ENCODE results near the gene GATA2. TPM values are rescaled to one million over a fixed set of nuclear protein-coding genes. Genes with fewer than 3 reads are reported as not detected.

Gene GATA2
- total RNA-seq, 1 donor from 2014 or later, result 0.10 TPM

DNA sequence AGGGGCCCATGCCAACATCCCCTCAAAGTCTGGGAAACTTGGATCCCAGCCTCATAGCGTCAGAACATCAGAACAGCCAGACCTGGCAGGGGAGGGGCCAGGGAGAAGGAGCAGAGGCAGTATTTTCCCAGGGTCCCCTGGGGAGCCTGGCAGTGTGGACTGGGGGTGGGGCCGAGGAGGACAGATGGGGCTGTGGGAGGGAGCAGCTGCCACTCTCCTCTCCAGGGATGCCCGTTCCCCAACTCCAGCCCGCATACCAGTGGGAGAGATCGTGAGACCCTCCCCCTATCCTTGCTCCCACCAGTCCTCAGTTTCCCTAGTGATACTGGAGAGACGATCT lies 19.9 kb downstream of the GATA2 start:
- Mint-ChIP-seq H3K4me3 (ENCODE audit: unreplicated experiment) (no peak overlapping the region), H3K4me1 (ENCODE audit: low read depth) (no peaks in the 10 kb centered on the region), H3K27ac (ENCODE audit: unreplicated experiment) (no peak overlapping the region), H3K36me3 (ENCODE audit: low read depth) (peaks cover 3% of the 10 kb centered on the region), H3K27me3 (ENCODE audit: low read depth) (peaks cover 48% of the 10 kb centered on the region), H3K9me3 (ENCODE audit: low read depth) (peaks cover 3% of the 10 kb centered on the region)
- no peak for TF ChIP-seq CTCF (IDR thresholded peaks at IDR 0.05)
- DNase-seq (ENCODE audit: low spot score), result no peak

- no peak overlapping the region for H3K27ac Mint-ChIP-seq (ENCODE audit: unreplicated experiment)
- H3K9me3 Mint-ChIP-seq (ENCODE audit: low read depth), result peaks cover 3% of the 10 kb centered on the region
- H3K4me3 Mint-ChIP-seq (ENCODE audit: unreplicated experiment), result no peak overlapping the region
- peaks cover 3% of the 10 kb centered on the region for H3K36me3 Mint-ChIP-seq (ENCODE audit: low read depth)
- no peaks in the 10 kb centered on the region for H3K4me1 Mint-ChIP-seq (ENCODE audit: low read depth)
- H3K27me3 Mint-ChIP-seq (ENCODE audit: low read depth), result peaks cover 48% of the 10 kb centered on the region
- DNase-seq (ENCODE audit: low spot score), result no peak
- TF ChIP-seq CTCF (IDR thresholded peaks at IDR 0.05), result no peak
These were observed 20.4 kb downstream of the GATA2 start for GRCh38 chr3:128472449-128473179.

GRCh38 chr3:128471720-128472119 lies 21.3 kb downstream of the GATA2 start:
- H3K4me3 Mint-ChIP-seq (ENCODE audit: unreplicated experiment), result no peak overlapping the region
- no peak for DNase-seq (ENCODE audit: low spot score)

DNA sequence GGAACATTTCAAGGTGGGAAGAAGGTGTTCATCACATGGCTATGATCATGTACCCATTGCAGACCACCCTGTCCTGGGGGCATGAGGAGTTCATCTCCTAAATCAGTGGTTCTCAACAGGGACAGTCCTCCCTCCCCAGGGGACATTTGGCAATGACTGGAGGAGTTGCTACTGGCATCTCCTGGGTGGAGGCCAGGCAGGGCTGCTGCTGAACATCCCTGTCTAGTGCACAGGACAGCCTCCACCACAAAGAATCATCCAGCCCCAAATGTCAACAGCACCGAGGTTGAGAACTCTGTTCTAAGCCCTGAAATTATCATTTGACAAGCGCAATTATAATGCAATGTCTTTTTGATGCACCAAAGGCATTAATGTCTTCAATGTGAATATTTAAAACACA lies 21.9 kb downstream of the GATA2 start:
- no peak for TF ChIP-seq CTCF (IDR thresholded peaks at IDR 0.05)
- Mint-ChIP-seq H3K36me3 (ENCODE audit: low read depth) (peaks cover 4% of the 10 kb centered on the region), H3K4me3 (ENCODE audit: unreplicated experiment) (no peak overlapping the region), H3K27ac (ENCODE audit: unreplicated experiment) (no peak overlapping the region), H3K9me3 (ENCODE audit: low read depth) (peaks cover 3% of the 10 kb centered on the region), H3K4me1 (ENCODE audit: low read depth) (no peaks in the 10 kb centered on the region), H3K27me3 (ENCODE audit: low read depth) (peaks cover 62% of the 10 kb centered on the region)
- DNase-seq (ENCODE audit: low spot score), result no peak

More at GRCh38 chr3:128471720-128472119, 21.3 kb downstream of the GATA2 start:
- Mint-ChIP-seq H3K27me3 (ENCODE audit: low read depth) (peaks cover 57% of the 10 kb centered on the region), H3K27ac (ENCODE audit: unreplicated experiment) (no peak overlapping the region), H3K9me3 (ENCODE audit: low read depth) (peaks cover 3% of the 10 kb centered on the region), H3K36me3 (ENCODE audit: low read depth) (peaks cover 3% of the 10 kb centered on the region), H3K4me1 (ENCODE audit: low read depth) (no peaks in the 10 kb centered on the region)
- no peak for TF ChIP-seq CTCF (IDR thresholded peaks at IDR 0.05)

DNA sequence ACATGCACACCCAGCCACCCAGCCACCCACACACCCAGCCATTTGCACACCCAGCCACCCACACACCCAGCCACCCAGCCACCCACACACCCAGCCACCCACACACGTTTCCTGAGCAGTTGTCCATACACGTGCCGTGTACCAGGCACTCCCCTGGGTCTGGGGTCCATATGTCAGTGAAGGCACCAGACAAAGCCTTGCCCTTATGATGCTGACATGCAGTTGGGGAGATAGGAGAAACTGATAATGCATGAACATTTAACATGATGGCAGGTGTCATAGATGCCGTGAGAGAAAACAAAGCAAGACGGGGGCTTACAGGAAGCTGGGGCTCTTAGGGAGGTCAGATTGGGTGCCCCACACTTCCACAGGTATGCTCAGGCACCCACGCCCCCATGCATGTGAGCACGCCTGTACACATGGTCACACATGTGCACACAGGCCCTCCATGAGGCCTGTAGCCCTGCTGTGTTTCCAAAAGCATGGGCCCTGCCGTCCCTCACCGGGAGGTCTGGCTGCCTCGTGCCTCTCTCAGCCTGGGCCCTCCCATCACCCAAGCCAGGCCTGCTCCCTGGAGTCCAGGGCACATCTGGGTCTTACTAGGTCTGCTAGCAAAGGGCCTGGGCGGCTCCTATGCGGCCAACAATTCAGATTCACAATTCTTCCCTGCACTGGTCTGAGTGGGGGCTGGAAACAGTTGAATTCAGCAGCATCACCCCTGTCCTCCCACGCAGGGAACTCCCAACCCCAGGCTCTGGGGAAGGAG lies 22.7 kb downstream of the GATA2 start:
- H3K9me3 Mint-ChIP-seq (ENCODE audit: low read depth), result peaks cover 3% of the 10 kb centered on the region
- peaks cover 5% of the 10 kb centered on the region for H3K36me3 Mint-ChIP-seq (ENCODE audit: low read depth)
- TF ChIP-seq CTCF (IDR thresholded peaks at IDR 0.05), result no peak
- no peaks in the 10 kb centered on the region for H3K4me1 Mint-ChIP-seq (ENCODE audit: low read depth)
- no peak overlapping the region for H3K27ac Mint-ChIP-seq (ENCODE audit: unreplicated experiment)
- no peak overlapping the region for H3K4me3 Mint-ChIP-seq (ENCODE audit: unreplicated experiment)
- peaks cover 68% of the 10 kb centered on the region for H3K27me3 Mint-ChIP-seq (ENCODE audit: low read depth)
- no peak for DNase-seq (ENCODE audit: low spot score)

All from chondrocyte (in vitro differentiated cells).